ENCODE results near the gene INIP. TPM values are rescaled to one million over a fixed set of nuclear protein-coding genes. Genes with fewer than 3 reads are reported as not detected.

INIP gene
- total RNA-seq, 1 donor, result 15.6 TPM

DNA sequence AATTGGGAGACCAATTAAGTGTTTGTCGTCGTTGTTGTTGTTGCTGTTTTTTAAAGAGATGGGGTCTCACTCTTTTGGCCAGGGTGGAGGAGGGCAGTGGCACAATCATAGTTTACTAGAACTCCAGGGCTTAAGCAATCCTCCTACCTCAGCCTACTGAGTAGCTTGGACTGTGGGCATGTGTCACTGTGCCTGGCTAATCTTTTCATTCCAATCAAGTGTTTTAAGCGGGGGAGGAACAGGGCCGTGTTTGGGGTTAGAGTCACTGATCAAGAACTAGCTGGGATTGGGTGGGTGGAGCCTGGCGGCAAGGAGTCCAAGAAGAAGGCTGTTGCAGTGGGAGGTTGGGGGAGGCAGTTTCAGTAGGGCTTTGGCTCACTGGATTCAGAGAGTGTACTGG lies 46.4 kb upstream of the INIP start:
- peak overlapping the region; percentile 19 for H3K27ac ChIP-seq (ENCODE audit: low read depth, low read length)
- peaks cover 10% of the 10 kb centered on the region for H4K20me1 ChIP-seq (ENCODE audit: insufficient read depth, low read length)
- H3K4me1 ChIP-seq (ENCODE audit: insufficient read depth, low read length), result peaks cover 18% of the 10 kb centered on the region
- H3K27me3 ChIP-seq (ENCODE audit: insufficient read depth, low read length), result no peaks in the 10 kb centered on the region
- peaks cover 75% of the 10 kb centered on the region for H3K79me2 ChIP-seq (ENCODE audit: insufficient read depth, low read length)
- peak; percentile 90 for DNase-seq (ENCODE audit: insufficient read length, low spot score, missing footprints)
- TF ChIP-seq, protein P1, sequence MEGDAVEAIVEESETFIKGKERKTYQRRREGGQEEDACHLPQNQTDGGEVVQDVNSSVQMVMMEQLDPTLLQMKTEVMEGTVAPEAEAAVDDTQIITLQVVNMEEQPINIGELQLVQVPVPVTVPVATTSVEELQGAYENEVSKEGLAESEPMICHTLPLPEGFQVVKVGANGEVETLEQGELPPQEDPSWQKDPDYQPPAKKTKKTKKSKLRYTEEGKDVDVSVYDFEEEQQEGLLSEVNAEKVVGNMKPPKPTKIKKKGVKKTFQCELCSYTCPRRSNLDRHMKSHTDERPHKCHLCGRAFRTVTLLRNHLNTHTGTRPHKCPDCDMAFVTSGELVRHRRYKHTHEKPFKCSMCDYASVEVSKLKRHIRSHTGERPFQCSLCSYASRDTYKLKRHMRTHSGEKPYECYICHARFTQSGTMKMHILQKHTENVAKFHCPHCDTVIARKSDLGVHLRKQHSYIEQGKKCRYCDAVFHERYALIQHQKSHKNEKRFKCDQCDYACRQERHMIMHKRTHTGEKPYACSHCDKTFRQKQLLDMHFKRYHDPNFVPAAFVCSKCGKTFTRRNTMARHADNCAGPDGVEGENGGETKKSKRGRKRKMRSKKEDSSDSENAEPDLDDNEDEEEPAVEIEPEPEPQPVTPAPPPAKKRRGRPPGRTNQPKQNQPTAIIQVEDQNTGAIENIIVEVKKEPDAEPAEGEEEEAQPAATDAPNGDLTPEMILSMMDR (IDR thresholded peaks at IDR 0.05; ENCODE audit: extremely low read depth, low read depth, low read length), result no peak
- no peak overlapping the region for H2AFZ ChIP-seq (ENCODE audit: low read length)
- H3K4me3 ChIP-seq (ENCODE audit: insufficient read depth, low read length), result peak overlapping the region; percentile 8
- no peaks in the 10 kb centered on the region for H3K9me3 ChIP-seq (ENCODE audit: low read depth, low read length)
- peaks cover 4% of the 10 kb centered on the region for H3K36me3 ChIP-seq (ENCODE audit: insufficient read depth, low read length)
- H3K4me2 ChIP-seq (ENCODE audit: insufficient read depth, low read length), result peak overlapping the region; percentile 63

DNA sequence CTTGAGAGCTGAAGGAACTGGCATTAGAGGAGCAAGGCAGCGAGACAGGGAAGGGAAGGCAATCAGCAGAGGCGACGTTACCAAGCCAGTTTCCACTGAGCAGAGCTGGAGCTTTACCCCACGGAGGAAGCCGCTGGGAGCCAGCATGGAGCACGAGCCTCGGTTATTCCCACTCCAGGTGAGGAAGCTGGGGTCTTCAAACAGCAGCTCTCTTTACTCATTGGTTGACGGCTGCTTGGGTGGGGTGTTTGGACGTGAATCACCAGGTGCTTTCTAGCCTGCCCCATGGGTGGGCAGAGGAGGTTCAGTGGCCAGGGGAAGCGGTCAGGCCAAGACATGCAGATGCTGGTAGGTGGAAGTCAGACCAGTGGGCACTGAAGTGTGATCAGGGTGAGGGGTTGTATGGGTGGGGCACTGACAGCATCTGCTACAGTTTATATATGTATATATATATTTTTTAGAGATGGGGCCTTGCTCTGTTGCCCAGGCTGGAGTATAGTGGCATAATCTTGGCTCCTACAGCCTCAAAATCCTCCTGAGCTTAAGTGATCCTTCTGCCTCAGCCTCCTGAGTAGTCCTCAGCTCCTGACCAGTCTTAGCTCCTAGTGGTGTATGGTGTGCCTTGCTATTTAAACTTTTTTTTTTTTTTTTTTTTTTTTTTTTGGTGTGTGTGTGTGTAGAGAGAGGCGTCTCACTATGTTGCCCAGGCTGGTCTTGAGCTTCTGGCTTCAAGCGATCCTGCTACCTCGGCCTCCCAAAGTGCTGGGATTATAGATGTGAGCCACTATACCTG lies 45.0 kb upstream of the INIP start:
- TF ChIP-seq, protein P1 (IDR thresholded peaks at IDR 0.05; ENCODE audit: extremely low read depth, low read depth, low read length), result no peak
- Histone ChIP-seq H3K27ac (ENCODE audit: low read depth, low read length) (no peak overlapping the region), H4K20me1 (ENCODE audit: insufficient read depth, low read length) (peaks cover 4% of the 10 kb centered on the region), H3K4me2 (ENCODE audit: insufficient read depth, low read length) (no peak overlapping the region), H3K79me2 (ENCODE audit: insufficient read depth, low read length) (peaks cover 77% of the 10 kb centered on the region), H2AFZ (ENCODE audit: low read length) (no peak overlapping the region), H3K36me3 (ENCODE audit: insufficient read depth, low read length) (peaks cover under 1% of the 10 kb centered on the region), H3K27me3 (ENCODE audit: insufficient read depth, low read length) (no peaks in the 10 kb centered on the region), H3K4me3 (ENCODE audit: insufficient read depth, low read length) (no peak overlapping the region), H3K9me3 (ENCODE audit: low read depth, low read length) (no peaks in the 10 kb centered on the region), H3K4me1 (ENCODE audit: insufficient read depth, low read length) (peaks cover 18% of the 10 kb centered on the region)
- DNase-seq (ENCODE audit: insufficient read length, low spot score, missing footprints), result no peak

DNA sequence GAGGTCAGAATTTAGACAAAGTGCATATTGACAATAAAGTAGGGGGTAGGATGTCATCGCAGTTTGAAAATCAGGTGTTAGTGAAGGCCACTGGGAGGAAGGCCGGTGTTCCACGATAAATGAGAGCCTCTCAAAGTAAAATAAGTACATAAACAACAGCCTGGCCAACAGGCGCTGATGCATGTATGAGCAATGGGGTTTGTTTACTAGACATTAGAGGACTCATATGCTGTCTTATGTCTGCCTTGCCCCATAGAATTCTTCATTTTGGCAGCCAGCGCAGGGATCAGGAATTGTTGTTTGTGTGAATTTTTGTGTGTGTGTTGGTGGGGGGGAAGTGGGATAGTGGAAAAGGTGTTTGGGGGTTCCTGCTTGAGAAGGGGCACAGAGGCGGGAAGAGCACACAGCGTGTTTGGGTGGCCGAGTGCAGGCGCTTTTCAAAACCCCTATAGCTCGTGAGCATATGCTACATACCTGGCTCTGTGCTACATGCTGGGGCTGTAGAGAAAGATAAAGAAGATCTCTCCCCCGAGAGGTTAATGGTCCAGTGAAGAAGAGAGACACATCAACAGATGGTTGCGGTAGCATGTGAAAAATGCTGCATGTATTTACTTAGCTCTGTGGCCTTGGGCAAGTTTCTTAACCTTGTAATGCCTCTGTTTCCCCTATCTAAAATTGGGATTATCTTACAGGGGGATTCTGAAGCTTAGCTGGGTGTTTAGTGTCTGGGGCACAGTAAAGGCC lies 44.2 kb upstream of the INIP start:
- TF ChIP-seq, protein P1 (IDR thresholded peaks at IDR 0.05; ENCODE audit: extremely low read depth, low read depth, low read length), result no peak
- DNase-seq (ENCODE audit: insufficient read length, low spot score, missing footprints), result no peak

DNA sequence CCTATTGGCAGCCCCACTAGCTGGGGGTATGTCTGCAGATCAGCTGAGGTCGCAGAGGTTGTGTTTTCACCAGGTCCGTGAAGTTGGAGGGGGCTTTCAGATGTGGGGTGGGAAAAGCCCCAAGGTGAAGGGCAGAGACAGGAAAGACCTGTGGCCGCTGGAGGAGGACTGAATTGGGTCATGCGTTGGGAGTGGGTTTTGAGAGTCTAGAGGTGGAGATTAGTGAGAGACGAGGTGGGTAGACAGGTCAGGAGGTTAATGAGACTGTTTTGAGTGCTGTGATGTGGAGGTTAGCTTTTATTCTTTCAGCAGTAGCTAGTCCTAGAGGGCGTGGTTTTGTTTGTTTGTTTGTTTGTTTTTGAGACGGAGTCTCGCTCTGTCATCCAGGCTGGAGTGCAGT lies 42.9 kb upstream of the INIP start:
- Histone ChIP-seq H3K9me3 (ENCODE audit: low read depth, low read length) (no peaks in the 10 kb centered on the region), H3K4me1 (ENCODE audit: insufficient read depth, low read length) (peaks cover 30% of the 10 kb centered on the region), H3K79me2 (ENCODE audit: insufficient read depth, low read length) (peaks cover 77% of the 10 kb centered on the region), H3K36me3 (ENCODE audit: insufficient read depth, low read length) (no peaks in the 10 kb centered on the region), H4K20me1 (ENCODE audit: insufficient read depth, low read length) (peaks cover 6% of the 10 kb centered on the region), H3K27ac (ENCODE audit: low read depth, low read length) (no peak overlapping the region), H3K27me3 (ENCODE audit: insufficient read depth, low read length) (no peaks in the 10 kb centered on the region), H3K4me3 (ENCODE audit: insufficient read depth, low read length) (no peak overlapping the region), H2AFZ (ENCODE audit: low read length) (no peak overlapping the region), H3K4me2 (ENCODE audit: insufficient read depth, low read length) (no peak overlapping the region)
- TF ChIP-seq, protein P1 (IDR thresholded peaks at IDR 0.05; ENCODE audit: extremely low read depth, low read depth, low read length), result no peak
- DNase-seq (ENCODE audit: insufficient read length, low spot score, missing footprints), result no peak

More for the DNA sequence above, 44.2 kb upstream of the INIP start:
- Histone ChIP-seq H4K20me1 (ENCODE audit: insufficient read depth, low read length) (peaks cover 6% of the 10 kb centered on the region), H3K79me2 (ENCODE audit: insufficient read depth, low read length) (peaks cover 76% of the 10 kb centered on the region), H3K27ac (ENCODE audit: low read depth, low read length) (no peak overlapping the region), H3K36me3 (ENCODE audit: insufficient read depth, low read length) (no peaks in the 10 kb centered on the region), H2AFZ (ENCODE audit: low read length) (no peak overlapping the region), H3K4me3 (ENCODE audit: insufficient read depth, low read length) (no peak overlapping the region), H3K4me1 (ENCODE audit: insufficient read depth, low read length) (peaks cover 20% of the 10 kb centered on the region), H3K4me2 (ENCODE audit: insufficient read depth, low read length) (no peak overlapping the region), H3K27me3 (ENCODE audit: insufficient read depth, low read length) (no peaks in the 10 kb centered on the region), H3K9me3 (ENCODE audit: low read depth, low read length) (no peaks in the 10 kb centered on the region)
